HG03558 (cell line): ENCODE data around the gene MX1.

Source experiments
- ATAC-seq: cut with Tn5 transposase; IDR thresholded peaks from one replicate; pipeline ENCODE4 v1.9.1; 2021; ENCODE audit warnings: moderate number of reproducible peaks; ENCODE audit not compliant: unreplicated experiment; ENCODE audit errors: extremely low read depth

Gene MX1

GRCh38 chr21:41429925-41430491 is 4.0 kb downstream of the MX1 start:
- no peak for ATAC-seq

- ATAC-seq: no peak
These were observed 5.9 kb downstream of the MX1 start for GRCh38 chr21:41431788-41432548.

DNA sequence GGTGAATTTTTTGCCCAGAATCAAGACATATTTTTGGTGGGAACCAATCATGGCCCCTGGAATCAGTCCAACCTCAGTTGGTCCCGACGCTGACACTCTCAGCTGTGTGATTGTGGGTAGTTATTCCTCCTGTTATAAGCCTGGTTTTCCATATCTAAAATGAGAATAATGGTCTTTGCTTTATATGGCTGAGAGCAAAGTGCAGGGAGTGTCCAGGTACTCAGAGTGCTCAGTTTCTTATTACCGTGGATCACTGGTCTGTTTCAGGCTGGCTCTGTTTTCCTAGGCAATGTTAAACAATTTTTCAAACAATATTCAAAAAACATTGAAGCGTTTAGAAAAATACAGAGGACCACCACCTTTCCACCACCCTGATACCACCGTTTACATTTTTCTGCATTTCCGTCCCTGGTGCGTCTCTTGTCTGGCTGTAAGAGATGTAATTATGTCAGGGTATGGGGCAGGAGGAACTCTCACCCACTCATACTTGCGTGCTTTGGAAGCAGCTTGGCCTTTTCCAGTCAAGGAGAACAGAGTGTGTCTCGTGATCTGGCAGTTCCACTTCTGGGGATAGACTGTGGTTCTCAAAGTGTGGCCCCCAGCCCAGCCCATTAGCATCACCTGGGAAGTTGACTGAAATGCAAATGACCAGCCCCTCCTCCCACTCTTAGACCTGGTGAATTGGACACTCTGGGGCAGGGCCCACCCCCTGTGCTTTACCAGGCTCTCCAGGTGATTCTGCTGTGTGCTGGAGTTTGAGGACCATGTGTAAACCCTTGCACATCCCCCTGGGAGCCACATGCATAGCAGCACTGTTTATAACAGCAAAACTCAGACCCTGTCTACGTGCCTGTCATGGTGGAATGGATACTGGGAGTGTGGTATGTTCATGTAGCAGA is 6.8 kb downstream of the MX1 start:
- no peak for ATAC-seq

DNA sequence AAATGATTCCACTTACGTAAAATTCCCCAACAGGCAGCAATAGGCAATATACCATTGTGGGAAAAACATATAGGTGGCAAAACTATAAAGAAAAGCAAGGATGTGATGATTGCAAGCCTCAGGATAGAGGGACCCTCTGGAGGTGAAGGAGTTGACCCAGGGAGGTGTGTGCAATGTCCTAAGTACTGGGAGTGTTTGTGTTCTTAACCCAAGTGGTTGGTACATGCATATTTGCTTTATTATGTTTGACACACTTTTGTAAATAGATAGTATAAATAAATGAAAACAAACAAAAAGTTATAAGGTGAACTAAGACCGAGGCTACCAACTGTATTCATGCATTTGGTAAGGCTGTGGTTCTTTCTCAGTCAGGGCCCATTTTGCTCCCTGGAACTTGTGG is 7.5 kb downstream of the MX1 start:
- no peak for ATAC-seq

- no peak for ATAC-seq
These were observed 9.7 kb downstream of the MX1 start for GRCh38 chr21:41435706-41436105.

DNA sequence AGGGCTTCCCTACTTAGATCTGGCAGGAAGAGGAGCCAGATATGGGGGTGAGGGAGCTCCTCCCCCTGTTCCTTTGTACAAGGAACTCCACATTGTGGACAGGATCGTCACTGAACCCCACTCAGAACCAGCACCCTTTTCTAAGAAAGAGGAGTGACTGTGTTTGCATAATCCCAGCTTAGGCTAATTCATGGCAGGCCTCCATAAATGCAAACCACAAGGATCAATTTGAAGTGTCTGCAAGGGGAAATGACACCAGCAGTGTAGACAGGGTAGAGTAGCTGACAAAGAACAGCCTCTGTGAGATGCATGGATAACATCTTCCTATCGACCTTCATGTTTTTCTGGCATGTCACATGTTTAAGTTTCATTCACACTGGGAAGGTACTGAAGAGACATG is 11.7 kb downstream of the MX1 start:
- ATAC-seq: no peak

- no peak for ATAC-seq
These were observed 12.5 kb downstream of the MX1 start for GRCh38 chr21:41438425-41439113.

DNA sequence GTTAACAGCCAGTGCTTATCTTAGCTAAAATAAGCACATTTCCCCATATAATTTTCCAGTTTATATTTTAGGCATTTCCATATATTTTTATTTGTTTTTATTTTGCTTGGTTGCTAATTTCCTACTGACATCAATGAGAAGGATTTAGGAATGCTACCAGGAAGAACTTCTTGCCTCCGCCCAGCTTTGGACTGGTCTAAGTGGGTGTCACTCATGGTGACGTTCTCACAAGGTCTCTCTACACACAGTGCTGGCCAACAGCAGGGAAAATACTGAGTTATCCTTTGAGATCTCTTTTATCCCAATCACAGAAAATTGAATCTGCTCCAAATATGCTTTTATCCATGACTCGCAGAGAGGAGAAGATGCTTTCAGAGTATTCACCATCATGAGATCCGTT is 13.2 kb downstream of the MX1 start:
- ATAC-seq: no peak

DNA sequence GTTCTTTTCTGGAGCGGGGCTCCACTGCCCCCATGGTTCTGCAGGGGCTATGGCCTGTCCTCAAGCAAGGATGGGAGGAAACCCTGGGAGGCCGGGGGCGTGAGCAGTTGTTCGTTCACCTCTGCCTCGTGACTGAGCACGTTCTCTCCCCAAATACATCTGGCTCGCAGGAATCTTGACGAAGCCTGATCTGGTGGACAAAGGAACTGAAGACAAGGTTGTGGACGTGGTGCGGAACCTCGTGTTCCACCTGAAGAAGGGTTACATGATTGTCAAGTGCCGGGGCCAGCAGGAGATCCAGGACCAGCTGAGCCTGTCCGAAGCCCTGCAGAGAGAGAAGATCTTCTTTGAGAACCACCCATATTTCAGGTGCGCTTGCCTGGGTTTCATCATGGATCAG is 15.5 kb downstream of the MX1 start:
- ATAC-seq: no peak

DNA sequence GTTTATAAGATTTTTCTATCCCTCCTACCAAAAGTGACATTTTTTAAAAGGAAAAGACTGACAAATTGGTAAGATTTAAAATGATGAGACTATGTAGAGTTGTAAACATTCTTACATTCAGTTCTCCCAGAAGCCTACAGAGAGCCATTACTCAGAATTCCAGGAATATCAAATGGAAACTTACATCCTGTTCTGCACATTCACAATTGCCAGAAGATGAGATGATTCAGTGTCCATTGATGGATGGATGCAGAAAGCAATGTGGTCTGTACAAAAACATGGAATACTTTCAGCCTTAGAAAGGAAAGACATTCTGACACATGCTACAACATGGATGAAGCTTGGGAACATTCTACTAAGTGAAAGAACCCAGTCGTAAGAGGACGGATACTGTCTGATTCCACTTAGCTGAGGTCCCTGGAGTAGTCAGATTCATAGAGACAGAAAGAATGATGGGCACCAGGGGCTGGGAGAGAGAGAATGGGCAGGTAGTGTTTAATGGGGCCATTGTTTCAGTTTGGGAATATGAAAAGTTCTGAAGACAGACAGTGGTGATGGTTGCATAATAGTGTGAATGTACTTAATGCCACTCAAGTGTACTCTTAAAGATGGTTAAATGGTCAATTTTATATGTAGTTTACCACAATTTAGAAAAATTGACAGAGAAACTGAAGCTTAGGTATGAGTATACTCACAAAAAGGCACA is 16.6 kb downstream of the MX1 start:
- no peak for ATAC-seq

- no peak for ATAC-seq
These were observed 17.5 kb downstream of the MX1 start for GRCh38 chr21:41443562-41443961.

GRCh38 chr21:41444703-41445464 is 18.8 kb downstream of the MX1 start:
- ATAC-seq: no peak

GRCh38 chr21:41445465-41445862 is 19.4 kb downstream of the MX1 start:
- no peak for ATAC-seq

DNA sequence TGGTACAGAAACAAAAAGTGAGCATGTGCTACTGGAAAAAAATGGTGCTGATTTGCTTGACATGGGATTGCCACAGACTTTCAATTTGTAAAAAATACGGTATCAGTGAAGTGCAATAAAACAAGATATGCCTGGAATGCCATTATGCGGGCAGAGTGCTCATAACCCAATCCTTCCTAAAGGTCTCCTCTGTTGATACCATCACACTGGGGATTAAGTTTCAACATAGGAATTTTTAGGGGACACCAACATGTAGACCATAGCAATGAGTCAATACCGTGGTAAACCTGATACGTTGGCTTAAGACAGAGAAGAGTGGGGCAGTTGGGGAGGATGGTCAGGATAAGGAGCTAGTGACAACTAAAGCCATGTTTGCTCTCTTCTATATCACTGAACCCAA is 20.5 kb downstream of the MX1 start:
- no peak for ATAC-seq

DNA sequence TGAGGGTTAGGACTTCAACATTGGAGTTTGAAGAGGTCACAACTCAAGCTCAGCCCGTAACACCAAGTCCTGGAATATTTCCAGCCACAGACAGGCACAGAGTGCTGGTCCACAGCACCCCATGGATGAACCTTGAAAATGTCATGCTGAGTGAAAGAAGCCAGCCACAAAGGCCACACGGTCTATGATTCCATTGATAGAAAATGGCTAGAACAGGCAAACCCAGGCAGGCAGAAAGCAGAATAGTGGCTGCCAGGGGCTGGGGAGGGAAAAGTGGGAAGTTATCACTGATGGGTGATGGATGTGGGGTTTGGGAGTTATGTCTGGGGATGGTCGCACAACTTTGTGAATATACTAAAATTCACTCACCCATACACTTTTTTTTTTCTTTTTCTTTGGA is 21.3 kb downstream of the MX1 start:
- ATAC-seq: no peak

DNA sequence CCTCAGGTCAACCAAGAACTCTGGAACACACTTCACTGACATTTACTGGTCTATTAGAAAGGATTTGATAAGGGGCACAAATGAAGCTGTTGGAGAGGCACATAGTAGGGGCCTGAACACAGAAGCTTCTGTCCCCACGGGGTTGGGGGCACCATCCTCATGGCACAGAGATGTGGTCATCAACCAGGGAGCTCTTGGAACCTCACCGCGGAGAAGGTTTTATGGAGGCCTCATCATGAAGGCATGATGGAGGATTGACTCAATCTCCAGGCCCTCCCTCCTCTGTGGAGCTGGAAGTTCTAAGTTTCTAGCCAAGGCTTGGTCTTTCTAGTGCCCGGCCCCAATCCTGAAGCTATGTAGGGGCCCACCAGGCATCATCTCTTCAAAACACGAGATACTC is 23.6 kb downstream of the MX1 start:
- no peak for ATAC-seq

GRCh38 chr21:41451753-41452676 is 26.0 kb downstream of the MX1 start:
- ATAC-seq: no peak

DNA sequence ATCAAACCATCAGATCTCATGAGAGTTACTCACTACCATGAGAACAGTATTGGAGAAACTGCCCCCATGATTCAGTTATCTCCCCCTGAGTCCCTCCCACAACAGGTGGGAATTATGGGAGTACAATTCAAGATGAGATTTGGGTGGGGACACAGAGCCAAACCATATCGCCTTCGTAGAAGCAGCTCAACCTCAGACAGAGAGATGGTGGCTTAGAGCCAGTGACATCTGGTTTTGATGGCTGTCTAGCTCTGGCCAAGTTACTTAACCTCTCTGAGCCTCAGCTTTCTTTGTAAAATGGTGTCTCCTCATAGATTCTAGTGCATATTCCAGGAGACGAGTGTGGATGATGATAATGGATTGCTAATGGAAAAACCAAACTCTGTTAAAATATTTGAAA is 27.2 kb downstream of the MX1 start:
- no peak for ATAC-seq
